DMS 273 treated with DMSO at 0.1 percent for 48 hours (cell line): Measurements from ENCODE around the gene P2RX4.
"Not testable (repeated sequence)": the region's sequence is repeated elsewhere in the genome, so short reads cannot be mapped to it uniquely, and the experiment has no call there.

Source experiments
- DNase-seq: peaks from one replicate; lab custom pipeline; 2025; lab: John Stamatoyannopoulos, UW

Gene P2RX4

GRCh38 chr12:121223292-121224285, 13.7 kb downstream of the P2RX4 start:
- no peak for DNase-seq

GRCh38 chr12:121224591-121224990, 14.7 kb downstream of the P2RX4 start:
- no peak for DNase-seq

DNA sequence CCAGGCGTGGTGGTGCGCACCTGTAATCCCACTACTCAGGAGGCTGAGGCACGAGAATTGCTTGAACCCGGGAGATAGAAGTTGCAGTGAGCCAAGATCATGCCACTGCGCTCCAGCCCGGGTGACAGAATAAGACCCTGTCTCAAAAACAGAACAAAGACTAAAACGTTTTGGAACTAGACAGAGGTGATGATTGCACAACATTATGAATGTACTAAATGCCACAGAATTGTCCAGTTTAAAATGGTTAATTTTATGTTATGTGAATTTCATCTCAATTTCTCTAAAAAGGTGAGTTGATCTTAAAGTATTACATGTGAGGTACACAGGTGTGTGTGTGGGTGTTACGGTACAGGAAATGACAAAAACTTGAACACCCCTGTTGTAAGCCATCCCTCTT, 16.5 kb downstream of the P2RX4 start:
- DNase-seq: no peak

- not testable (repeated sequence) for DNase-seq
These were observed 16.9 kb downstream of the P2RX4 start for GRCh38 chr12:121226871-121227270.

DNA sequence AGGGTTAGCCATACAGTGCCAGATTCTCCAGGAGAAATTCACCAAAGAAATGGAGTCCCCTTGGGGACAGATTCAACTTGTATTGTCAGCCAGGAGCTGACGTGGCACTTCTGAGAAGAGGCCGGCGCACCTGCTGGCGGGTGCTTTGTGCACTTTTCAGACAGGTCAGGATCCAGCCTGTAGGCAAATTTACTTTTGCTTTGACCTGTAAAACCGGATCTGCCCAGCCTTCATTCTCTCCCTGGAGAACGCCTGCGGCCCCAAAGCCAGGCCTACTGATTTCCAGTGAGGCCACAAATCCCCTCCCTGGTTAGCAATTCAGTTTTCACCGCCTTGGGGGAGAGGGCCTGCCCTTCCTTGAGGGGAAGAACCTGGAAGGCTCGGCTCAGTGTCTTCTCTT, 17.4 kb downstream of the P2RX4 start:
- DNase-seq: no peak

- DNase-seq: no peak
These were observed 19.2 kb downstream of the P2RX4 start for GRCh38 chr12:121228919-121229665.

GRCh38 chr12:121229826-121230537, 20.1 kb downstream of the P2RX4 start:
- not testable (repeated sequence) for DNase-seq

GRCh38 chr12:121230538-121230907, 20.6 kb downstream of the P2RX4 start:
- no peak for DNase-seq

DNA sequence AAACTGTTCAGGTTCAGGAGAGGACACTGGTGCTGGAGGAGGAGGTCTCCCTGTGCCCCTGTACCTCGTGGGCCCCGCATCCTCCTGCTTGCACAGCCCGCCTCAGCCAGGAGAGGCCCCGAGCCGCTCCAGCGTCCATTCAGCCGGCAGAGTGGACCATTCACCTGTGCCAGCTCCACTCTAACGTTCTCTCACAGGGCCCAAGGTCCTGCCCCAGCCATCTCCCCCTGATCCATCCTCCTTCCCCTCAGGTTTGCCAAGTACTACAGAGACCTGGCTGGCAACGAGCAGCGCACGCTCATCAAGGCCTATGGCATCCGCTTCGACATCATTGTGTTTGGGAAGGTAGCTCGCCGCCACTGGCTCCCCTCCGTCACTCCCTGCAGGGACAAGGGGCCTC, 22.2 kb downstream of the P2RX4 start:
- DNase-seq: no peak

- DNase-seq: no peak
These were observed 23.2 kb downstream of the P2RX4 start for GRCh38 chr12:121232977-121233627.

DNA sequence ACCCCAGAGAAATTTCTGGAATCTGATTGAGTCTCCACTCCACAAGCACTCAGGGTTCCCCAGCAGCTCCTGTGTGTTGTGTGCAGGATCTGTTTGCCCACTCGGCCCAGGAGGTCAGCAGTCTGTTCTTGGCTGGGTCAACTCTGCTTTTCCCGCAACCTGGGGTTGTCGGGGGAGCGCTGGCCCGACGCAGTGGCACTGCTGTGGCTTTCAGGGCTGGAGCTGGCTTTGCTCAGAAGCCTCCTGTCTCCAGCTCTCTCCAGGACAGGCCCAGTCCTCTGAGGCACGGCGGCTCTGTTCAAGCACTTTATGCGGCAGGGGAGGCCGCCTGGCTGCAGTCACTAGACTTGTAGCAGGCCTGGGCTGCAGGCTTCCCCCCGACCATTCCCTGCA, 23.7 kb downstream of the P2RX4 start:
- no peak for DNase-seq

DNA sequence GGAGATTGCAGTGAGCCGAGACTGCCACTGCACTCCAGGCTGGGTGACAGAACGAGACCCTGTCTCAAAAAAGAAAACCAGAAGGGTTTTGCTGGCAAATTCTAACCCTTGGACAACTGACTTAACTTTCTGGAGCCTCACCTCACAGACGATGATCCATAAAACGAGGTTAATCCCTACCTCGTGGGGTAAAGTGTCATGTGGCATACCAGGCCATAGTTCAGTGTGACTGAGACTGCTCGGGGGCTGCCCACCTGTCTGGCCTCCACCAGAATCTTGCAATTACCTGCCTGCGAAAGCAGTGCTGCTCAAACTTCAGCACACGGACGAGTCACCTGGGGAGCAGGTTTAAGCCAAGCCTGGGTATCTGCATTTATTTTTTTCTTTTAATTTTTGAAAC, 26.8 kb downstream of the P2RX4 start:
- no peak for DNase-seq

GRCh38 chr12:121237415-121237814, 27.5 kb downstream of the P2RX4 start:
- DNase-seq: no peak

GRCh38 chr12:121238086-121238485, 28.2 kb downstream of the P2RX4 start:
- no peak for DNase-seq

DNA sequence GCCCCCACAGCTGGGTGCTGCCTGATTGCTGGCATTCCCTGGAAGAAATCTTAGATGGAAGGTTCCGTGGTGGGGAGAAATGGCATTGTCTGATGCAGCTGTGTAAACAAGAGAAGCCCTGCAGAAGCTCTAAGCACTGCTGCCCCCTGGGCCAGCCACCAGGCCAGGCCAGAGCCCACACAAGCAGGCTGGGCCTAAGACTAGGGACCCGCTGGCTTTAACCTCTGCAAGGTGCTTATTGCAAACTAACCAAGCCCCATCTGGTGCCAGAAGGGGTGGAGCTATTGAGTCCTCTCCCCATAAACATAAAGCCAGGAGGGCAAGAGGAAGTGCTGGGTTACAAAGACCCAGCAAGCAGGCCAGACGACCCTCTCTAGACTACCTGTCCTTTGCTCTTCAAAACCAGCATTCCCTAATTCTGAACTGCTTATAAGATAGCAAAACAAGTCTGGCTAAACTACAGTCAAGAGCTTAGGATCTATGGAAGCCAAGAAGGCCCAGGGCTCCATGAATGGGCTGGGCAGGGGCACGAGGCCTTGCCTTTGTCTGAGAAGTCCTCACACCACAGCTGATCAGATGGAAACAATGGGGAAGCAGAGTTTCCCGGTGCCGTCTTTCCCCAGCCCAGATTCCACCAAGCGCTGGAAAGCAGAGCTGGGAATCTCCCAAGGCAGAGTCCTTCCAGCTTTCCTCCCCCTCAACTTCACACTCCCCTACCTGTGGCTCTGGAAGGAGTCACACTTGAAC, 28.8 kb downstream of the P2RX4 start:
- DNase-seq: no peak

- DNase-seq: no peak
These were observed 29.6 kb downstream of the P2RX4 start for GRCh38 chr12:121239351-121240061.

GRCh38 chr12:121240062-121240420, 30.1 kb downstream of the P2RX4 start:
- DNase-seq: no peak

GRCh38 chr12:121240484-121241101, 30.7 kb downstream of the P2RX4 start:
- DNase-seq: no peak

DNA sequence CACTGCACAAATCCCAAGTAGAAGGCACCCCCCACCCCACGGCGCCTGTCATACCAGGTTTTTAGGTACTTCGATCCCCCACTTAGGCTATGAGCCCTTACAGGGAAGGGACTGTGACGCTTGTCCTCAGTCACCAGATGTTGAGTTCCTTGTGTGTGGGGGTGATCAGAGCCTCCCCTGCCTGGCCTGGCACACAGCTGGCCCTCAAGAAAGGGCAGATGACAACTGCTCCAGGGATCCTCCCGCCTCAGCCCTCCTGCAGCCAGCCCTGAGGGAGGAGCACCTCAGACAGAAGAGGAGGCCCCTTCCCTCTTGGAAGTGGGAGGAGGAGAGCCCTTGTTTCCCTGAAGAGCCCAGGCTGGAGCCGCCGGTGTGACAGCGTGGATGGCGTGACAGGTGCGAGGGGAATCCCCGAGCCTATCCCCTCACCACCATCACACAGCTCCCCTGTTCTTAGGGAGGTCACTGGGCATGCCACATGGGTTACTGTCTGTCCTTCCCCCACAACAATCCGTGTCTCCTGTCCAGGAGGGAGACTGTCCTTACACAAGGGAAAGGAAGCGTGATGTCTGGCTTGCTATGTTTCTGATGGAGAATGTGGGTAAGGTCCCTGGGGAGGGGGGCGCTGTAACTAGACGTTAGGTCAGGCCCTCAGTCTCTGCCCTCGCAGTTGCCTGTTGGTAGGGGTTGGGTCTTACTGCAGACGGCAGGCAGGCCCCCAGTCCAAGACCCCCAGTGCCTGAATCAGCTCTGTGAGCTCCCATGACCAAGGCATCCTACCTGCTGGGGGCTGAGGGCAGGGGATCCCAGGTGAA, 31.4 kb downstream of the P2RX4 start:
- DNase-seq: no peak
